ENCODE results near the gene TAOK1. TPM values are rescaled to one million over a fixed set of nuclear protein-coding genes. Genes with fewer than 3 reads are reported as not detected.

The TAOK1 gene
- total and polyA plus RNA-seq, 2 donors (not counting 1 experiment from before 2014, with no cell fraction given): 9.8 to 80.7 TPM

DNA sequence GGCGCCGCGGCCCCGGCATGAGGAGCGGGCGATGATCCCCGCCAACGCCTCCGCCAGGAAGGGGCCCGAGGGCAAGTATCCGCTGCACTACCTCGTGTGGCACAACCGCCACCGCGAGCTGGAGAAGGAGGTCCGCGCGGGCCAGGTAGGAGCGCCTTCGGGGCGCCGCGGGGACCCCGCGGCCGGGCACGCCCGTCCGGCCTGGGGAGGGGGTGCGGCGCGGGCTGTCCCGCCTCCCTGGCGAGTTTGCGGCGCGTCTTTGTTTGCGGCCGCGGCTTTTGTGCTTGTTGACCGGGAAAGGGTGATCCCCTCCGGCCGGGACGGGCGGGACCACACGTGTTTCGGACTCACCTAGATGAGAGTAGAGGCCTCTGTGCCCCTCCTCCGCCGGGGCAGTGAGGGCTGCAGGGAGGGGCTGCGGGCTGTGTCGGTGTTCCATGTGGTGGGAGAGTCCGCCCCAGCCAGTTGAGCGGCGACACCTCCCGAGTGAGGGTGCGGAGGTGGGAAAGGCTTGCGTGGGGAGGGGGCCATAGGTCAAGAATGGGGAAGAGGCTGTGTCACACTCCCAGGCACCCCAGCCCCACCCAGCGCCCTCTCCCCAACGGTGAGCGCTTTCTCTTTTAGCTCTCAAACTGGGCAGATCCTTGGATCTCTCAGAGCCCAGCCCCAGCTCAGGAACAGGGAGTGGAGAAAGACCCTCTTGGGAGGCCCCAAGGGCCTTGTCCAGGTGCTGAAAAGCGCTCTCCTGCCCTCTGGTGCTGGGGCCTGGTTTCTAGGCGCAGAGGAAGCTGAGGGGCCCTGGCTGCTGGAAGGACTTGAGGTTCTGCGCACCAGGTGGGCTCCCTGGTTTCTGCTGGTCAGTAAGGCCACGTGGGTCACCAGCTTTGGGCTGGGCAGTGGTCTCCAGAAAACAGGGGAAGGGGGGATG is 203.7 kb downstream of the TAOK1 start:
- Mint-ChIP-seq H3K4me1 (peaks cover 39% of the 10 kb centered on the region), H3K27ac (no peak overlapping the region), H3K9me3 (ENCODE audit: insufficient read depth) (no peaks in the 10 kb centered on the region), H3K4me3 (peak overlapping the region; percentile 74), H3K27me3 (no peaks in the 10 kb centered on the region)
- POLR2A ChIA-PET: interaction anchor here (0.6 to 3.0 kb wide), 3 partner anchors 9 to 14 kb away, joined by 3 to 18 read pairs (median 3); no protein-coding TSS in a partner anchor
- Histone ChIP-seq H3K4me3 (ENCODE audit: control extremely low read depth in 1 of 5, extremely low read depth in 1 of 5, insufficient read depth in 1 of 5, low read depth in 2 of 5, low read length in 4 of 5) (peak overlapping the region in 4 of 5 experiments; percentile 37 to 72 (median 51)), H2AFZ (ENCODE audit: insufficient read depth, low read depth, low read length, poor library complexity, severe bottlenecking) (peak overlapping the region; percentile 73), H3K9ac (ENCODE audit: low read length) (peak overlapping the region; percentile 64), H3K4me2 (replicated peaks; ENCODE audit: low read depth, low read length, poor library complexity, severe bottlenecking) (peak overlapping the region; percentile 99), H3K9me3 (ENCODE audit: control extremely low read depth in 1 of 3, control insufficient read depth in 2 of 3, insufficient read depth in 1 of 3, low read length in 2 of 3) (peaks cover 0 to 2% (median 0%) of the 10 kb centered on the region in 3 donors), H4K20me1 (ENCODE audit: control insufficient read depth, insufficient read depth, low read length, poor library complexity, severe bottlenecking) (no peaks in the 10 kb centered on the region), H3K36me3 (replicated peaks in 1 of 2; ENCODE audit: control extremely low read depth in 1 of 2, control insufficient read depth in 1 of 2, extremely low read depth in 1 of 2, insufficient read depth in 2 of 2, low read length in 1 of 2) (no peaks in the 10 kb centered on the region), H3K27me3 (replicated peaks in 1 of 4; ENCODE audit: control extremely low read depth in 1 of 4, control insufficient read depth in 3 of 4, insufficient read depth in 4 of 4, low read length in 3 of 4) (peaks cover 0 to 7% (median 2%) of the 10 kb centered on the region in 4 experiments), H3K4me1 (ENCODE audit: control insufficient read depth in 2 of 2, insufficient read depth in 2 of 2, low read length in 2 of 2) (peaks cover 37 to 42% of the 10 kb centered on the region in 2 donors), H3K79me2 (ENCODE audit: control insufficient read depth, insufficient read depth, low read length) (peaks cover 11% of the 10 kb centered on the region), H3K27ac (ENCODE audit: low read length in 2 of 2) (no peak overlapping the region)
- no peak for ATAC-seq (ENCODE audit: low read depth)
- no peak for DNase-seq
- CTCF ChIA-PET: interaction anchor here (0.9 to 4.7 kb wide), 13 partner anchors 10 to 449 kb away, joined by 3 to 126 read pairs (median 6); partner anchors contain the start of gene ABHD15
- 2% methylated on average over 62 of the region's 64 CpGs for WGBS (ENCODE audit: insufficient coverage)
- intact Hi-C loops (cut with micrococcal nuclease): loop anchor here (5.0 kb wide), 1 partner anchor 168 kb away; no protein-coding TSS in a partner anchor
- TF ChIP-seq CTCF (IDR thresholded peaks at IDR 0.05) (peak; percentile 12), EZH2 (IDR thresholded peaks at IDR 0.05; ENCODE audit: borderline replicate concordance, insufficient read depth, low read depth, low read length, poor library complexity, severe bottlenecking) (no peak)

Data from B cell (primary cell).